Liver (tissue), 9 donors: Measurements from ENCODE around the gene PDE4D. TPM values are rescaled to one million over a fixed set of nuclear protein-coding genes. Genes with fewer than 3 reads are reported as not detected.

Experiments used
- DNase-seq: peaks from one replicate; pipeline ENCODE4 v3.0.0-alpha.2; 2017; ENCODE audit warnings: low spot score
- H3K27ac ChIP-seq, 2 donors: one replicate each; pipeline ENCODE4 v1.7.0; 2013; ENCODE audit warnings: inconsistent platforms in 2 of 2, low read length in 2 of 2, control low read depth in 1 of 2, low read depth in 1 of 2, mild to moderate bottlenecking in 1 of 2
- H3K27me3 ChIP-seq, 4 donors: one replicate each; pipeline versions ENCODE4 v1.6.1 to v1.7.0; 2013; ENCODE audit warnings: low read length in 3 of 4, inconsistent platforms in 1 of 4, mild to moderate bottlenecking in 1 of 4, moderate library complexity in 1 of 4; ENCODE audit not compliant: control insufficient read depth in 4 of 4, insufficient read depth in 4 of 4
- H3K36me3 ChIP-seq, 4 donors: one replicate each; pipeline versions ENCODE4 v1.6.1 to v1.7.0; 2013; ENCODE audit warnings: low read length in 3 of 4, mild to moderate bottlenecking in 3 of 4, low read depth in 1 of 4, moderate library complexity in 1 of 4; ENCODE audit not compliant: control insufficient read depth in 4 of 4, insufficient read depth in 3 of 4
- H3K4me1 ChIP-seq, 4 donors: one replicate each; pipeline versions ENCODE4 v1.6.1 to v1.7.0; 2013; ENCODE audit warnings: low read length in 3 of 4, mild to moderate bottlenecking in 3 of 4, moderate library complexity in 1 of 4; ENCODE audit not compliant: control insufficient read depth in 4 of 4, insufficient read depth in 4 of 4
- H3K4me3 ChIP-seq, 3 donors: one replicate each; pipeline versions ENCODE4 v1.6.1 to v1.7.0; 2013; ENCODE audit warnings: low read length in 3 of 3, control low read depth in 1 of 3, low read depth in 1 of 3, mild to moderate bottlenecking in 1 of 3
- H3K9ac ChIP-seq, 2 donors: one replicate each; pipeline ENCODE4 v1.7.0; 2013; ENCODE audit warnings: low read length in 2 of 2, mild to moderate bottlenecking in 2 of 2, moderate library complexity in 2 of 2, control low read depth in 1 of 2, low read depth in 1 of 2
- H3K9me3 ChIP-seq, 4 donors: one replicate each; pipeline versions ENCODE4 v1.6.1 to v1.7.0; 2013; ENCODE audit warnings: low read length in 3 of 4; ENCODE audit not compliant: control insufficient read depth in 4 of 4
- EGR1 ChIP-seq, 2 donors: IDR thresholded peaks; 2 replicates each; pipeline ENCODE4 v1.6.1; 2016 to 2018; ENCODE audit warnings: antibody characterized with exemption in 2 of 2, low read depth in 2 of 2
- FOXA1 ChIP-seq: IDR thresholded peaks from 2 replicates; pipeline ENCODE4 v1.6.1; 2016; ENCODE audit warnings: antibody characterized with exemption
- FOXA2 ChIP-seq: IDR thresholded peaks from 2 replicates; pipeline ENCODE4 v1.6.1; 2016; ENCODE audit warnings: antibody characterized with exemption
- GABPA ChIP-seq, 2 donors: IDR thresholded peaks in 1 of 2; conservative IDR thresholded peaks in 1 of 2; 2 replicates each; pipeline ENCODE4 v1.6.1; 2016; ENCODE audit warnings: antibody characterized with exemption in 2 of 2, mild to moderate bottlenecking in 1 of 2, moderate library complexity in 1 of 2
- HNF4A ChIP-seq, 2 donors: conservative IDR thresholded peaks; 2 replicates each; pipeline ENCODE4 v1.6.1; 2016; ENCODE audit warnings: antibody characterized with exemption in 2 of 2, mild to moderate bottlenecking in 2 of 2
- HNF4G ChIP-seq: IDR thresholded peaks from 2 replicates; pipeline ENCODE4 v1.6.1; 2016; ENCODE audit warnings: antibody characterized with exemption
- NR2F2 ChIP-seq: IDR thresholded peaks from 2 replicates; pipeline ENCODE4 v1.6.1; 2016; ENCODE audit warnings: antibody characterized with exemption
- RAD21 ChIP-seq, 2 donors: IDR thresholded peaks; 2 replicates each; pipeline ENCODE4 v1.6.1; 2016; ENCODE audit warnings: antibody characterized with exemption in 2 of 2, mild to moderate bottlenecking in 2 of 2
- RXRA ChIP-seq, 2 donors: IDR thresholded peaks; 2 replicates each; pipeline ENCODE4 v1.6.1; 2017 to 2018; ENCODE audit warnings: antibody characterized with exemption in 2 of 2, mild to moderate bottlenecking in 1 of 2
- SP1 ChIP-seq: IDR thresholded peaks from 2 replicates; pipeline ENCODE4 v1.6.1; 2018; ENCODE audit warnings: antibody characterized with exemption, mild to moderate bottlenecking
- TAF1 ChIP-seq: conservative IDR thresholded peaks from 2 replicates; pipeline ENCODE4 v1.6.1; 2016; ENCODE audit warnings: antibody characterized with exemption, mild to moderate bottlenecking
- YY1 ChIP-seq: IDR thresholded peaks from 2 replicates; pipeline ENCODE4 v1.6.1; 2016; ENCODE audit warnings: antibody characterized with exemption, mild to moderate bottlenecking
- WGBS: extraction: QIAGEN DNeasy Blood & Tissue Kit; methylation state at CpG from one replicate; pipeline ENCODE4 v1.1.7; 2013; 5-methylcytosine and 5-hydroxymethylcytosine counted together
- polyA plus RNA-seq, 2 donors: library from polyadenylated mRNA; stranded (reverse) in 1 of 2; unstranded in 1 of 2; fragments of 200-250 nt in 1 of 2; fragments of >200 nt in 1 of 2; fragmentation: Nextera tagmentation in 1 of 2; extraction: Ambion mirVana in 1 of 2; gene quantifications; one replicate each; pipeline versions ENCODE4 v1.2.1 to v1.2.3, GENCODE V29; 2013 to 2015
- total RNA-seq, 2 donors: library from RNA; depleted of rRNA; stranded (reverse); fragments of >200 nt; gene quantifications; one replicate each; pipeline ENCODE4 v1.2.3, GENCODE V29; 2014
- TF ChIP-seq, protein P1 (sequence below): IDR thresholded peaks from 2 replicates; pipeline ENCODE4 v1.6.1; 2016; ENCODE audit warnings: antibody characterized with exemption
- TF ChIP-seq, protein P2 (sequence below): IDR thresholded peaks from 2 replicates; pipeline ENCODE4 v1.6.1; 2016; ENCODE audit warnings: antibody characterized with exemption
- TF ChIP-seq, protein P3 (sequence below): IDR thresholded peaks from 2 replicates; pipeline ENCODE4 v1.6.1; 2016; ENCODE audit warnings: antibody characterized with exemption, mild to moderate bottlenecking
- TF ChIP-seq, protein P4 (sequence below): fragments of 150-350 bp; IDR thresholded peaks from 2 replicates; pipeline ENCODE4 v1.5.1; 2017; ENCODE audit warnings: improper control_type of control experiment, low read depth, low read length; ENCODE audit not compliant: missing input control
- TF ChIP-seq, protein P5 (sequence below): IDR thresholded peaks from 2 replicates; pipeline ENCODE4 v1.6.1; 2016; ENCODE audit warnings: antibody characterized with exemption
- donor health status: healthy.
- donor health status: healthy.
- donor health status: healthy.
- donor health status: healthy.
- donor health status: healthy.

The PDE4D gene
- total and polyA plus RNA-seq, 4 donors = 0.67 to 11.9 (median 6.5) TPM

DNA sequence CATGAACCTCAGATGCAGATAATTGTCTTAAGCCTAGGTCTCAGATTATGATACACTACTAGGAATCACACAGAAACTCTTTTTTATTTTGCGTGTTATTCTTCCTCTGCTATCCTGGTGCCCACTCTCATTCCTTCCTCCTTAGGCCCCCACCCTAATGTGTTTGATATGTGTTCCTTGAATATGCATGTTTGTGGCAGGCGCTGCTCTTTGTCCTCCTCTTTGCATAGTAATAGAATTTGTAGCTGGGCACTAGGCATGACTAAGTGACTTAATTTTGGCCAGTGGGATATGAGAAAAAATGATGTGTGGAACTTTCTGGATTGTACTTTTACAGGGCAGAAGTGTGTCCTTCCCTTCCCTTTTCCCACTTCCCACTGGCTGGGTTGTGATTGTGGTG, 965.6 kb downstream of the PDE4D start:
- H3K9ac ChIP-seq = no peak overlapping the region
- no peaks in the 10 kb centered on the region for H3K9me3 ChIP-seq
- no peaks in the 10 kb centered on the region for H3K4me1 ChIP-seq
- no peaks in the 10 kb centered on the region for H3K36me3 ChIP-seq
- H3K27me3 ChIP-seq = peaks cover 0 to 8% (median 0%) of the 10 kb centered on the region in 4 donors
- DNase-seq = no peak
- WGBS = 92% methylated on average over 2 of the region's 2 CpGs
- TF ChIP-seq TAF1 = no peak
- TF ChIP-seq HNF4A (conservative IDR thresholded peaks at IDR 0.05) = no peak
- no peak for TF ChIP-seq SP1
- no peak for TF ChIP-seq GABPA (IDR thresholded peaks at IDR 0.05 in 1 of 2, conservative IDR thresholded peaks at IDR 0.05 in 1 of 2)
- no peak for TF ChIP-seq YY1
- no peak for TF ChIP-seq EGR1 (IDR thresholded peaks at IDR 0.05; ENCODE audit: low read depth in 2 of 2)
- no peak for TF ChIP-seq HNF4G
- TF ChIP-seq, protein P1, sequence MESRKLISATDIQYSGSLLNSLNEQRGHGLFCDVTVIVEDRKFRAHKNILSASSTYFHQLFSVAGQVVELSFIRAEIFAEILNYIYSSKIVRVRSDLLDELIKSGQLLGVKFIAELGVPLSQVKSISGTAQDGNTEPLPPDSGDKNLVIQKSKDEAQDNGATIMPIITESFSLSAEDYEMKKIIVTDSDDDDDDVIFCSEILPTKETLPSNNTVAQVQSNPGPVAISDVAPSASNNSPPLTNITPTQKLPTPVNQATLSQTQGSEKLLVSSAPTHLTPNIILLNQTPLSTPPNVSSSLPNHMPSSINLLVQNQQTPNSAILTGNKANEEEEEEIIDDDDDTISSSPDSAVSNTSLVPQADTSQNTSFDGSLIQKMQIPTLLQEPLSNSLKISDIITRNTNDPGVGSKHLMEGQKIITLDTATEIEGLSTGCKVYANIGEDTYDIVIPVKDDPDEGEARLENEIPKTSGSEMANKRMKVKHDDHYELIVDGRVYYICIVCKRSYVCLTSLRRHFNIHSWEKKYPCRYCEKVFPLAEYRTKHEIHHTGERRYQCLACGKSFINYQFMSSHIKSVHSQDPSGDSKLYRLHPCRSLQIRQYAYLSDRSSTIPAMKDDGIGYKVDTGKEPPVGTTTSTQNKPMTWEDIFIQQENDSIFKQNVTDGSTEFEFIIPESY = no peak
- TF ChIP-seq FOXA1 = no peak
- TF ChIP-seq, protein P2, sequence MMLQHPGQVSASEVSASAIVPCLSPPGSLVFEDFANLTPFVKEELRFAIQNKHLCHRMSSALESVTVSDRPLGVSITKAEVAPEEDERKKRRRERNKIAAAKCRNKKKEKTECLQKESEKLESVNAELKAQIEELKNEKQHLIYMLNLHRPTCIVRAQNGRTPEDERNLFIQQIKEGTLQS = no peak
- TF ChIP-seq, protein P3, sequence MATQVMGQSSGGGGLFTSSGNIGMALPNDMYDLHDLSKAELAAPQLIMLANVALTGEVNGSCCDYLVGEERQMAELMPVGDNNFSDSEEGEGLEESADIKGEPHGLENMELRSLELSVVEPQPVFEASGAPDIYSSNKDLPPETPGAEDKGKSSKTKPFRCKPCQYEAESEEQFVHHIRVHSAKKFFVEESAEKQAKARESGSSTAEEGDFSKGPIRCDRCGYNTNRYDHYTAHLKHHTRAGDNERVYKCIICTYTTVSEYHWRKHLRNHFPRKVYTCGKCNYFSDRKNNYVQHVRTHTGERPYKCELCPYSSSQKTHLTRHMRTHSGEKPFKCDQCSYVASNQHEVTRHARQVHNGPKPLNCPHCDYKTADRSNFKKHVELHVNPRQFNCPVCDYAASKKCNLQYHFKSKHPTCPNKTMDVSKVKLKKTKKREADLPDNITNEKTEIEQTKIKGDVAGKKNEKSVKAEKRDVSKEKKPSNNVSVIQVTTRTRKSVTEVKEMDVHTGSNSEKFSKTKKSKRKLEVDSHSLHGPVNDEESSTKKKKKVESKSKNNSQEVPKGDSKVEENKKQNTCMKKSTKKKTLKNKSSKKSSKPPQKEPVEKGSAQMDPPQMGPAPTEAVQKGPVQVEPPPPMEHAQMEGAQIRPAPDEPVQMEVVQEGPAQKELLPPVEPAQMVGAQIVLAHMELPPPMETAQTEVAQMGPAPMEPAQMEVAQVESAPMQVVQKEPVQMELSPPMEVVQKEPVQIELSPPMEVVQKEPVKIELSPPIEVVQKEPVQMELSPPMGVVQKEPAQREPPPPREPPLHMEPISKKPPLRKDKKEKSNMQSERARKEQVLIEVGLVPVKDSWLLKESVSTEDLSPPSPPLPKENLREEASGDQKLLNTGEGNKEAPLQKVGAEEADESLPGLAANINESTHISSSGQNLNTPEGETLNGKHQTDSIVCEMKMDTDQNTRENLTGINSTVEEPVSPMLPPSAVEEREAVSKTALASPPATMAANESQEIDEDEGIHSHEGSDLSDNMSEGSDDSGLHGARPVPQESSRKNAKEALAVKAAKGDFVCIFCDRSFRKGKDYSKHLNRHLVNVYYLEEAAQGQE = no peak
- TF ChIP-seq RAD21 (IDR thresholded peaks at IDR 0.05) = no peak
- TF ChIP-seq FOXA2 = no peak
- TF ChIP-seq, protein P4, sequence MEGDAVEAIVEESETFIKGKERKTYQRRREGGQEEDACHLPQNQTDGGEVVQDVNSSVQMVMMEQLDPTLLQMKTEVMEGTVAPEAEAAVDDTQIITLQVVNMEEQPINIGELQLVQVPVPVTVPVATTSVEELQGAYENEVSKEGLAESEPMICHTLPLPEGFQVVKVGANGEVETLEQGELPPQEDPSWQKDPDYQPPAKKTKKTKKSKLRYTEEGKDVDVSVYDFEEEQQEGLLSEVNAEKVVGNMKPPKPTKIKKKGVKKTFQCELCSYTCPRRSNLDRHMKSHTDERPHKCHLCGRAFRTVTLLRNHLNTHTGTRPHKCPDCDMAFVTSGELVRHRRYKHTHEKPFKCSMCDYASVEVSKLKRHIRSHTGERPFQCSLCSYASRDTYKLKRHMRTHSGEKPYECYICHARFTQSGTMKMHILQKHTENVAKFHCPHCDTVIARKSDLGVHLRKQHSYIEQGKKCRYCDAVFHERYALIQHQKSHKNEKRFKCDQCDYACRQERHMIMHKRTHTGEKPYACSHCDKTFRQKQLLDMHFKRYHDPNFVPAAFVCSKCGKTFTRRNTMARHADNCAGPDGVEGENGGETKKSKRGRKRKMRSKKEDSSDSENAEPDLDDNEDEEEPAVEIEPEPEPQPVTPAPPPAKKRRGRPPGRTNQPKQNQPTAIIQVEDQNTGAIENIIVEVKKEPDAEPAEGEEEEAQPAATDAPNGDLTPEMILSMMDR = no peak
- TF ChIP-seq NR2F2 = no peak
- TF ChIP-seq, protein P5, sequence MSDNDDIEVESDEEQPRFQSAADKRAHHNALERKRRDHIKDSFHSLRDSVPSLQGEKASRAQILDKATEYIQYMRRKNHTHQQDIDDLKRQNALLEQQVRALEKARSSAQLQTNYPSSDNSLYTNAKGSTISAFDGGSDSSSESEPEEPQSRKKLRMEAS = no peak
- H3K4me3 ChIP-seq = no peak overlapping the region
- H3K27ac ChIP-seq = no peak overlapping the region

DNA sequence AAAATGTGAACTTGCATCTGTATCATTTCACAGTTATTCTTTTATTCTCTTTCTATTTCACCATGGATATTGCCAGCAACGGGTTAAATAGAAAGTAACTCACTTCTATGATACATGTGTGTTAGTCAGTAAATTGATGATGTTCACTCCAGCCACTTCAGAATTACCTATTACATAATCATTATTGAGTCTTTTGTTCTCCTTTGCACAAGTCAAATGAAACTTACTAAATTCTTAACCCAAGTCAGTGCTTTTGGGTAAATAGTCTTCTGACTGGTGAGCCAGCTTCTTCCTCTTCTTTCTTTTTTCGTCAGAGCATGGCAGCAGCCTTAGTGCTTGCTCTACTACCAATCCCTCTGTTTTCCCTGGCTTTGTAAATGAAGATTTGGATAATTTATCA, 966.3 kb downstream of the PDE4D start:
- H3K36me3 ChIP-seq = no peaks in the 10 kb centered on the region
- peaks cover 0 to 8% (median 0%) of the 10 kb centered on the region in 4 donors for H3K27me3 ChIP-seq
- no peak for DNase-seq
- no peaks in the 10 kb centered on the region for H3K9me3 ChIP-seq
- no peak overlapping the region for H3K9ac ChIP-seq
- H3K4me3 ChIP-seq = no peak overlapping the region
- 75% methylated on average over 2 of the region's 2 CpGs for WGBS
- peaks cover 0 to 1% (median 0%) of the 10 kb centered on the region in 4 donors for H3K4me1 ChIP-seq
- TF ChIP-seq RAD21 (IDR thresholded peaks at IDR 0.05) (no peak), HNF4G (no peak), HNF4A (conservative IDR thresholded peaks at IDR 0.05) (no peak), GABPA (IDR thresholded peaks at IDR 0.05 in 1 of 2, conservative IDR thresholded peaks at IDR 0.05 in 1 of 2) (no peak), RXRA (IDR thresholded peaks at IDR 0.05) (no peak)
- TF ChIP-seq, protein P4 = no peak
- TF ChIP-seq, protein P3 = no peak
- no peak overlapping the region for H3K27ac ChIP-seq
